Right atrium auricular region (tissue), 2 donors: ENCODE results near the gene PAK1IP1. TPM values are rescaled to one million over a fixed set of nuclear protein-coding genes. Genes with fewer than 3 reads are reported as not detected.
"Not testable (repeated sequence)": the region's sequence is repeated elsewhere in the genome, so short reads cannot be mapped to it uniquely, and the experiment has no call there.

Experiments used
- DNase-seq: peaks from one replicate; pipeline ENCODE4 v3.0.0-alpha.2; 2019; ENCODE audit warnings: low spot score
- H3K27ac ChIP-seq, 2 donors: fragments of 200-600 bp; sonication (generic); 1 replicate in 1 of 2; 2 replicates in 1 of 2; pipeline ENCODE4 v1.5.1; 2016 to 2019
- H3K27me3 ChIP-seq, 2 donors: fragments of 200-600 bp; sonication (generic); one replicate each; pipeline versions ENCODE4 v1.5.1 to v1.6.0; 2017 to 2019
- H3K36me3 ChIP-seq: fragments of 200-600 bp; sonication (generic); one replicate; pipeline ENCODE4 v1.5.1; 2016
- H3K4me1 ChIP-seq, 2 donors: fragments of 200-600 bp; sonication (generic); one replicate each; pipeline versions ENCODE4 v1.5.1 to v1.6.0; 2017 to 2019
- H3K4me3 ChIP-seq, 2 donors: fragments of 200-600 bp; sonication (generic); 1 replicate in 1 of 2; 2 replicates in 1 of 2; pipeline ENCODE4 v1.5.1; 2017 to 2019; ENCODE audit warnings: mild to moderate bottlenecking in 1 of 2, moderate library complexity in 1 of 2
- H3K9me3 ChIP-seq, 2 donors: fragments of 200-600 bp; sonication (generic); one replicate each; pipeline ENCODE4 v1.5.1; 2019
- total RNA-seq, 2 donors: library from RNA; depleted of rRNA; stranded (reverse); fragments of >200 nt; gene quantifications; one replicate each; pipeline ENCODE4 v1.1.0, GENCODE V29; 2016
- TF ChIP-seq, protein P1 (sequence below), 2 donors: fragments of 200-600 bp; sonication (generic); IDR thresholded peaks; one replicate each; pipeline ENCODE4 v1.5.1; 2019; ENCODE audit warnings: antibody characterized with exemption in 2 of 2

Gene PAK1IP1
- total RNA-seq, 2 donors from 2014 or later, result 9.0 to 10.4 TPM

DNA sequence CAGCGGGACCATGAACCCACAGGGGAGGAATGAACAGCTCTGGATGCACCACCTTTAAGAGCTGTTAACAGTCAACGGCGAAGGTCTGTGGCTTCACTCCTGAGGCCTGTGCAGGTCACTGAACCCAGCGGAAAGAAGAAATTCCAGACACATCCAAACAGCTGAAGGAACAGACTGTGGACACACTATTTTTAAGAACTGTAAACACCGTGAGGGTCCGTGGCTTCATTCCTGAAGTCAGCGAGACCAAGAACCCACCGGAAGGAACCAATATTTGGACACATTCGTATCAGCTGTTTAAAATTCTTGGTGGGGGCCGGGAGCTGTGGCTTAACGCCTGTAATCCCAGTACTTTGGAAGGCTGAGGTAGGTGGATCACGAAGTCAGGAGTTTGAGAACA lies 47.5 kb downstream of the PAK1IP1 start:
- DNase-seq, result no peak
- Histone ChIP-seq H3K27me3 (no peaks in the 10 kb centered on the region), H3K4me3 (no peak overlapping the region), H3K36me3 (no peaks in the 10 kb centered on the region), H3K4me1 (no peaks in the 10 kb centered on the region), H3K9me3 (no peaks in the 10 kb centered on the region), H3K27ac (no peak overlapping the region)
- TF ChIP-seq, protein P1, sequence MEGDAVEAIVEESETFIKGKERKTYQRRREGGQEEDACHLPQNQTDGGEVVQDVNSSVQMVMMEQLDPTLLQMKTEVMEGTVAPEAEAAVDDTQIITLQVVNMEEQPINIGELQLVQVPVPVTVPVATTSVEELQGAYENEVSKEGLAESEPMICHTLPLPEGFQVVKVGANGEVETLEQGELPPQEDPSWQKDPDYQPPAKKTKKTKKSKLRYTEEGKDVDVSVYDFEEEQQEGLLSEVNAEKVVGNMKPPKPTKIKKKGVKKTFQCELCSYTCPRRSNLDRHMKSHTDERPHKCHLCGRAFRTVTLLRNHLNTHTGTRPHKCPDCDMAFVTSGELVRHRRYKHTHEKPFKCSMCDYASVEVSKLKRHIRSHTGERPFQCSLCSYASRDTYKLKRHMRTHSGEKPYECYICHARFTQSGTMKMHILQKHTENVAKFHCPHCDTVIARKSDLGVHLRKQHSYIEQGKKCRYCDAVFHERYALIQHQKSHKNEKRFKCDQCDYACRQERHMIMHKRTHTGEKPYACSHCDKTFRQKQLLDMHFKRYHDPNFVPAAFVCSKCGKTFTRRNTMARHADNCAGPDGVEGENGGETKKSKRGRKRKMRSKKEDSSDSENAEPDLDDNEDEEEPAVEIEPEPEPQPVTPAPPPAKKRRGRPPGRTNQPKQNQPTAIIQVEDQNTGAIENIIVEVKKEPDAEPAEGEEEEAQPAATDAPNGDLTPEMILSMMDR (IDR thresholded peaks at IDR 0.05), result no peak

DNA sequence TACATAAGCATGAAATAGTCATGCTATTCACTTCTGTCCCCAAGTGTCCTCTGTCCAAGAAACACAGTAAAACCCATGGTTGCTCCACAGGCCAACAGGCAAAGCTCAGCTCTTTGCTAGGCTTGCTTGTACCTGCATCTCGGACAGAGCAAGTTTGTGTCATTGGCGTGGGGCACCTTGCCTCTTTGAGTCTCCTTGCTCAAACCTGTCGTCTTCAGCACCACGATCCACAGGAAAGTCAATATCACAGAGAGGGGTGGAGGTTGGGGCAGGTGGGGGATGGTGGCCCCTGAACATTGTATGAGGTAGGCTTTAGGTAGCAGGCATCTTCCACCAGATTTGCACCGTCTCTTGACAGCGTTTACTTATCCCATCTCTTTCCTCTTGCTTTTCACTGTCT lies 48.7 kb downstream of the PAK1IP1 start:
- H3K9me3 ChIP-seq, result no peaks in the 10 kb centered on the region
- H3K27me3 ChIP-seq, result no peaks in the 10 kb centered on the region
- TF ChIP-seq, protein P1 (IDR thresholded peaks at IDR 0.05), result no peak
- peaks cover 0 to 6% of the 10 kb centered on the region in 2 donors for H3K4me1 ChIP-seq
- no peak for DNase-seq
- H3K4me3 ChIP-seq, result no peak overlapping the region
- H3K27ac ChIP-seq, result no peak overlapping the region
- no peaks in the 10 kb centered on the region for H3K36me3 ChIP-seq

DNA sequence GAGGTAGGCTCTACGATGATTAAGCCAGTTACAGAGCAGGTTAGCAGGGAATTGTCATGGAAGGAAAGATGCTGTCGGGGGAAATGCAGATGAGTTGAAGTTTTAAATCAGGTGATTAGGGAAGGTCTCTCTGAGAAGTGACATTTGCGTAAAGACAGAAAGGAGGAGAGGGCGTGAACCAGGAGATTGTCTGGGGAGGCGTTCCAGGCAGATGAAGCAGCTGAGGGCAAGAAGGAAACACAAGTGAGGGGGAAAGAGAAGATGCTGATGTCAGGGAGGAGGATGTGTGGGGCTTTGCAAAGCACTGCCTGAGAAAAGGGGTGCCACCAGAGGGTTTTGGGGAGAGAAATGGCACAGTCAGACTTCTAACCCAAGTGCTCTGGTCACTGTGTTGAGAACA lies 50.3 kb downstream of the PAK1IP1 start:
- Histone ChIP-seq H3K27ac (no peak overlapping the region), H3K4me3 (no peak overlapping the region), H3K27me3 (no peaks in the 10 kb centered on the region), H3K4me1 (peaks cover 0 to 22% of the 10 kb centered on the region in 2 donors), H3K9me3 (no peaks in the 10 kb centered on the region), H3K36me3 (no peaks in the 10 kb centered on the region)
- TF ChIP-seq, protein P1 (IDR thresholded peaks at IDR 0.05), result no peak
- no peak for DNase-seq

DNA sequence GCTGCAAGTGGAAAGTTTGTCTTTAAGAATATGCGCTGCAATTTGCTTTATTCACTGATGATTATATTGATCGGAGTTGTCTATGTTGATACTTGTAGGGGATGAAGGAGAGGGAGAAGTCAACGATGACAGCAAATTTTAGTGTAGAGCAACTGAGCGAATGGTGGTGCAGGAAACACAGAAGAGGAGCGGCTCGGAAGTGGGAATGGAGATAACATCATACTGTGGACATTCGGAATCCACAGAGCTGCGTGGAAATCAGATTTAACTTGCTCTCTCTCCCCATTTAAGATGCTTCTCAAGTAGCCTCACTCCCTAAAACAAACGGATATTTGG lies 52.1 kb downstream of the PAK1IP1 start:
- peaks cover 8% of the 10 kb centered on the region for H3K36me3 ChIP-seq
- TF ChIP-seq, protein P1 (IDR thresholded peaks at IDR 0.05), result no peak
- H3K27ac ChIP-seq, result peak overlapping the region; percentile 84 to 85
- H3K27me3 ChIP-seq, result no peaks in the 10 kb centered on the region
- H3K4me3 ChIP-seq, result peak overlapping the region; percentile 81 to 86
- DNase-seq, result no peak
- no peaks in the 10 kb centered on the region for H3K9me3 ChIP-seq
- peaks cover 0 to 36% of the 10 kb centered on the region in 2 donors for H3K4me1 ChIP-seq

DNA sequence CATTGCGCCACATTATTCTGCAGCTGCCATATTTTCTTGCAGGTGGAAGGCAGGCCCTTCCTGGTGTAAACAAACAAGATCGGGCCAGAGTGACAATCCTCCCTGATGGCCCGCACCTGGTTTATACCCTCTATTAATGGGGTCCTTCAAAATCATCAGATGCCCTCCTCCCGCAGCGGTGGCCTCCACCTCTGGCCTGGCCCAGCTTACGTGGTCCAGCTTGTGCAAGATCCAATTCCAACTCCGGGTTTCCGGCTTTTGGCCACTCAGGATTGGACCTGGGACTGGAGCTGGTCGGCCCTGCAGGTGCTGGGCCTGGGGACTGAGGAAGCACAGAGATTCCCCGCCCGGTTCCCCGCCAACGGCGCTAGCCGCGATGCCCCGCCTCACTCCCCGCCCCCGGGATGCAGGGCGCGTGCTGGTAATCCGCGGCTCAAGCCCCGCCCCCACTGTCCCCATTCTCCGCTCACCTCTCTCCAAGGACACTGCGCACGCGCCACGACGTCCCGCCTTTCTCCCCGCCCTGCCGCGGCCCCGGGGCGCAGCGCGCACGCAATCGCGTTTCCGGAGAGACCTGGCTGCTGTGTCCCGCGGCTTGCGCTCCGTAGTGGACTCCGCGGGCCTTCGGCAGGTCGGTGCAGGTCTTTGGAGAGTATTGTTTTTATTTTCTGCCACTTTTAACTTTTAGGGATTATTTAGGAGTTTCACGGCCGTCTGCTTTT lies 52.6 kb downstream of the PAK1IP1 start, which contains the start of gene TMEM14B:
TSS of gene TMEM14B (plus strand) at position 555 of the 722 bp plus-strand sequence. CDS start 1,441 bp downstream, outside the sequence.
- TF ChIP-seq, protein P1 (IDR thresholded peaks at IDR 0.05), result no peak
- Histone ChIP-seq H3K27ac (peak within 1 kb of the TSS; percentile 84 to 85), H3K4me1 (peaks cover 0 to 36% of the 10 kb centered on the region in 2 donors), H3K27me3 (no peaks in the 10 kb centered on the region), H3K36me3 (peaks cover 8% of the 10 kb centered on the region), H3K4me3 (peak within 1 kb of the TSS; percentile 81 to 86), H3K9me3 (no peaks in the 10 kb centered on the region)
- peak; percentile 98 for DNase-seq

DNA sequence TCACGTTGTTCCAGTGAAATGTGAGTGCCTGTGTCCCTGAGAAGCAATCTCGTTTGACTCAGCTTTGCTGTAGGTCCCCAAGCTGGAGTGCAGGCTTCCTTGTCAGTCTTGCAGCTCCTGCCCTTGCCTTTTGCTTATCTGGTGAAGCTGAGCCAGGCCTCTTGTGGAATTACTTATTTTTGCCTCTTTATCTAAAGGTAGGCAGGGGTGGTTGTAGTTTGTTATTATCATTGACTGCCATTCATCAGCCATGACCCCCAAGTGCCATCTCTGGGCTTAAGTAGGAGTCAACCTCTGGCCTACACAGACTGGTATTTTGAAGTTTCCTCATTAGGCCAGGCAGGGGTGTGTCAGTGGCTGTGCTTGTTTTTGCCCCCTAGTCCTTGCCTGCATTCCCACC lies 55.0 kb downstream of the PAK1IP1 start:
- Histone ChIP-seq H3K27ac (peak overlapping the region in 1 of 2 donors; percentile 5), H3K36me3 (peaks cover 31% of the 10 kb centered on the region), H3K9me3 (no peaks in the 10 kb centered on the region), H3K4me1 (peaks cover 0 to 36% of the 10 kb centered on the region in 2 donors), H3K4me3 (no peak overlapping the region), H3K27me3 (no peaks in the 10 kb centered on the region)
- TF ChIP-seq, protein P1 (IDR thresholded peaks at IDR 0.05), result no peak
- DNase-seq, result no peak

DNA sequence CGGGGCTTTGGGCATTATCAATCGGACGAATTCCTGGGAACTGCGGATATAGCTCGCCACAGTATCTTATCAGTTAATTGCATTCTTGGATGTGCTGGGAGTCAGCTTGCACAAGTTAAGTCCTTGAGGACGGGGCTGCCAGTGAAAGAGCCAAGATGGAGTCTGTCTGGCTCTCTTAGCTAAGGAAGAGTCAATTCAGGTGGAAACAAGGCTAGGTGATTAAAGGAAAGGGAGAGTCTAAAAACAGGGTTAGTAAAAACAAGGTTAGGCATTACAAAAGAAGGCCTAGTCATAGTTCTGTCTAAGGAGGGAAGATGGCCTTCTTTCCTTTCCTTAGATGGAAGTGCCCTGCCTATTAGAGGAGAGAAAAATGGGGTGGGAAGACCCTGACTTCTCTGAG lies 55.8 kb downstream of the PAK1IP1 start:
- not testable (repeated sequence) for DNase-seq, H3K27ac ChIP-seq, H3K9me3 ChIP-seq, H3K4me3 ChIP-seq, H3K27me3 ChIP-seq
- H3K36me3 ChIP-seq, result peaks cover 39% of the 10 kb centered on the region
- H3K4me1 ChIP-seq, result peaks cover 0 to 36% of the 10 kb centered on the region in 2 donors

DNA sequence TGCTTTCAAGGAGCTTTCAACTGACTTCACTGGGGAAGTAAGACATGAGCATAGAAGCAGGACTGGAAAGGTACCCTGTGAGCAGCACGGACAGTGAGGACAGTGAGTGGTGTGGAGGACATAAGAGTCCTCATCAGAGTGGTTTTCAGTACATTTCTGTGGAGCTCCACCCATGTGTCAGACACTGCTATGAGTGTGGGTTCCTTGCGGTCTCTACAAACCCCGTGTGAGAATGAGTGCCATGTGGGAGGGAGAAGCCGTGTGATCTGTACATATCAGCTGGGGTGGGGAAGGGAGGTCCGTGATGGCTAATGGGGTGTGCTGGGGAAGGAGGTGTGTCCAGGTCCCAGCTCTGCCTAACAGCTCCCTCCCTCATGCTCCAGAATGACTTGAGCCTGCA lies 57.0 kb downstream of the PAK1IP1 start:
- not testable (repeated sequence) for DNase-seq, H3K4me3 ChIP-seq, H3K9me3 ChIP-seq, H3K27ac ChIP-seq, H3K27me3 ChIP-seq
- Histone ChIP-seq H3K4me1 (peaks cover 0 to 36% of the 10 kb centered on the region in 2 donors), H3K36me3 (peaks cover 51% of the 10 kb centered on the region)
